PFSK-1 (cell line): Measurements from ENCODE around the gene BST2.
A peak's percentile ranks its signal among the peaks of the same experiment; 100 is the strongest.

Experiments used
- FOXP2 ChIP-seq: optimal IDR thresholded peaks from 2 replicates; pipeline ENCODE3; 2011; ENCODE audit warnings: borderline replicate concordance, control low read depth, inconsistent platforms; ENCODE audit not compliant: insufficient read depth; ENCODE audit errors: extremely low read length, extremely low read depth
- POLR2AphosphoS5 ChIP-seq: IDR thresholded peaks from 2 replicates; pipeline ENCODE4 v1.6.1; 2012; ENCODE audit warnings: low read depth, mild to moderate bottlenecking, control low read depth, low read length, moderate library complexity
- SIN3A ChIP-seq: IDR thresholded peaks from 2 replicates; pipeline ENCODE4 v1.6.1; 2012; ENCODE audit warnings: mild to moderate bottlenecking, low read length, moderate library complexity, borderline replicate concordance; ENCODE audit not compliant: insufficient read depth
- TAF1 ChIP-seq: IDR thresholded peaks from 2 replicates; pipeline ENCODE4 v1.6.1; 2012; ENCODE audit warnings: low read length, control low read depth, borderline replicate concordance; ENCODE audit not compliant: insufficient read depth
- TF ChIP-seq, protein P1 (sequence below), 2 experiments: IDR thresholded peaks; 2 replicates each; pipeline versions ENCODE4 v1.6.1 to v1.8.0; 2011 to 2012; ENCODE audit warnings: low read depth in 2 of 2, low read length in 2 of 2, control low read depth in 1 of 2, inconsistent platforms in 1 of 2, mild to moderate bottlenecking in 1 of 2, moderate library complexity in 1 of 2; ENCODE audit not compliant: insufficient read depth in 1 of 2

The BST2 gene

GRCh38 chr19:17409990-17410389 is 4.6 kb upstream of the BST2 start:
- TF ChIP-seq FOXP2 (no peak), POLR2AphosphoS5 (no peak), TAF1 (no peak), SIN3A (no peak)
- TF ChIP-seq, protein P1, sequence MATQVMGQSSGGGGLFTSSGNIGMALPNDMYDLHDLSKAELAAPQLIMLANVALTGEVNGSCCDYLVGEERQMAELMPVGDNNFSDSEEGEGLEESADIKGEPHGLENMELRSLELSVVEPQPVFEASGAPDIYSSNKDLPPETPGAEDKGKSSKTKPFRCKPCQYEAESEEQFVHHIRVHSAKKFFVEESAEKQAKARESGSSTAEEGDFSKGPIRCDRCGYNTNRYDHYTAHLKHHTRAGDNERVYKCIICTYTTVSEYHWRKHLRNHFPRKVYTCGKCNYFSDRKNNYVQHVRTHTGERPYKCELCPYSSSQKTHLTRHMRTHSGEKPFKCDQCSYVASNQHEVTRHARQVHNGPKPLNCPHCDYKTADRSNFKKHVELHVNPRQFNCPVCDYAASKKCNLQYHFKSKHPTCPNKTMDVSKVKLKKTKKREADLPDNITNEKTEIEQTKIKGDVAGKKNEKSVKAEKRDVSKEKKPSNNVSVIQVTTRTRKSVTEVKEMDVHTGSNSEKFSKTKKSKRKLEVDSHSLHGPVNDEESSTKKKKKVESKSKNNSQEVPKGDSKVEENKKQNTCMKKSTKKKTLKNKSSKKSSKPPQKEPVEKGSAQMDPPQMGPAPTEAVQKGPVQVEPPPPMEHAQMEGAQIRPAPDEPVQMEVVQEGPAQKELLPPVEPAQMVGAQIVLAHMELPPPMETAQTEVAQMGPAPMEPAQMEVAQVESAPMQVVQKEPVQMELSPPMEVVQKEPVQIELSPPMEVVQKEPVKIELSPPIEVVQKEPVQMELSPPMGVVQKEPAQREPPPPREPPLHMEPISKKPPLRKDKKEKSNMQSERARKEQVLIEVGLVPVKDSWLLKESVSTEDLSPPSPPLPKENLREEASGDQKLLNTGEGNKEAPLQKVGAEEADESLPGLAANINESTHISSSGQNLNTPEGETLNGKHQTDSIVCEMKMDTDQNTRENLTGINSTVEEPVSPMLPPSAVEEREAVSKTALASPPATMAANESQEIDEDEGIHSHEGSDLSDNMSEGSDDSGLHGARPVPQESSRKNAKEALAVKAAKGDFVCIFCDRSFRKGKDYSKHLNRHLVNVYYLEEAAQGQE (IDR thresholded peaks at IDR 0.05; ENCODE audit: insufficient read depth in 1 of 2, low read depth in 2 of 2, low read length in 2 of 2): no peak

DNA sequence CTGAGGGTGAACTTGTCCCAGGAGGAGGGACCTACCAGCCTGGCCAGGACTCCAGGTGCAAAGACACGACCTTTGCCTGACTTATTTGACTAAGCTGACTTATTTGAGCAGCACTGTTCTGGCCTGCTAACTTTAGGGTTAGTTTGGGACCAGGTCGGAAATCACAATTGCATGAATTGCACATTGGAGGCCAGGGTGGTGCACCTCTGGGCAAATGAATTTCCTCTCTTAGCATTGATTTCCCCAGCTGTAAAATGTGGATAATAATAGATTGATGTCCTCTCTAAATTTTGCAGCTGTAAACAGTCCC is 1.4 kb upstream of the BST2 start:
- TF ChIP-seq SIN3A (no peak), POLR2AphosphoS5 (no peak), TAF1 (no peak)

GRCh38 chr19:17406046-17406886 is 836 bp upstream of the BST2 start:
- TF ChIP-seq, protein P1 (IDR thresholded peaks at IDR 0.05; ENCODE audit: insufficient read depth in 1 of 2, low read depth in 2 of 2, low read length in 2 of 2): 0 out of 4 replicates have a peak, but pooled peaks of 1 of the 2 experiments have one; percentile 26
- TF ChIP-seq FOXP2: no peak

DNA sequence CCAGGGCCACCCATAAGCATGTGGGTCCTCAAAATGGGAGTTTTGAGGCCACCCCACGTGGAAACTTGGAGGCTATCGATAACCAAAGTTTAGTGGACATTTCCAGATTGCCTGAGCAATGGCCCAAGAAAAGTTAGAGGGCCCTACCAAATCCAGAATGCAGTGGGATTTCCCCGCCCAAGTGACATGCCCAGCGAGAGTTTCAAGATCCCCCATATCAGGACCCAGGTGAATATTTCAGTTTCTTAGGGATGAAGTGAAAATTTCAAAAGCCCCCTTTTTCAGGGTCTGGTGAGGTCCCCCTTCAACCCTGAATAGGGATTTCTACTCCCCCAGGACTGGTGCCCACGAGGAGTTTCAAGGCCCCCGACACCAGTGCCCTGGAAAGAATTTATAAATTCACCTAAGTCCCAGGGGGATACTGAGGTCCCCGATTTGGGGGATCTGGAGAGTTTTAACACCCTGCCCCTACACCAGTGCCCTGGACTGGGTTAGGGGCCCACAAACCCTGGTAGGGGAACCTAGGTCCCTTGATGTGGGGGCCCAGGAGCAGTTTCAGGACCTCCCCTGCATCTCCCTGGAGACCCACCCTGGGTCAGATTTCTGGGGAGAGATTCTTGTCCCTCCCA is 695 bp downstream of the BST2 start:
- TF ChIP-seq SIN3A (no peak), POLR2AphosphoS5 (no peak), FOXP2 (no peak), TAF1 (no peak)
- TF ChIP-seq, protein P1 (IDR thresholded peaks at IDR 0.05; ENCODE audit: insufficient read depth in 1 of 2, low read depth in 2 of 2, low read length in 2 of 2): no peak

GRCh38 chr19:17404015-17404414 is 1.4 kb downstream of the BST2 start:
- TF ChIP-seq TAF1 (no peak), SIN3A (no peak), FOXP2 (no peak), POLR2AphosphoS5 (no peak)
- TF ChIP-seq, protein P1 (IDR thresholded peaks at IDR 0.05; ENCODE audit: insufficient read depth in 1 of 2, low read depth in 2 of 2, low read length in 2 of 2): no peak
